Karpas-422 (cell line): Measurements from ENCODE around the gene NFIX. TPM values are rescaled to one million over a fixed set of nuclear protein-coding genes. Genes with fewer than 3 reads are reported as not detected.

ENCODE experiments used
- DNase-seq: peaks from one replicate; pipeline ENCODE4 v3.0.0-alpha.2; 2015
- H2AFZ ChIP-seq: fragments of 200-600 bp; sonication (generic); 2 replicates; pipeline ENCODE4 v1.6.1; 2014; ENCODE audit warnings: antibody characterized with exemption, low read length, mixed read lengths
- H3K27ac ChIP-seq: fragments of 200-600 bp; sonication (generic); 2 replicates; pipeline ENCODE4 v1.5.1; 2014; ENCODE audit warnings: mild to moderate bottlenecking, low read length, moderate library complexity
- H3K27me3 ChIP-seq: fragments of 200-600 bp; sonication (generic); 2 replicates; pipeline ENCODE4 v1.6.1; 2014; ENCODE audit warnings: low read length, mixed read lengths
- H3K36me3 ChIP-seq: fragments of 200-600 bp; sonication (generic); 2 replicates; pipeline ENCODE4 v1.6.1; 2014; ENCODE audit warnings: low read length, mixed read lengths; ENCODE audit not compliant: insufficient read depth
- H3K4me1 ChIP-seq: fragments of 200-600 bp; sonication (generic); 2 replicates; pipeline ENCODE4 v1.6.1; 2014; ENCODE audit warnings: mild to moderate bottlenecking, low read length, mixed read lengths
- H3K4me2 ChIP-seq: fragments of 200-600 bp; sonication (generic); 2 replicates; pipeline ENCODE4 v1.6.1; 2014; ENCODE audit warnings: low read length, low read depth, mild to moderate bottlenecking; ENCODE audit not compliant: poor library complexity, severe bottlenecking
- H3K4me3 ChIP-seq: fragments of 200-600 bp; sonication (generic); 2 replicates; pipeline ENCODE4 v1.5.1; 2014; ENCODE audit warnings: mild to moderate bottlenecking, antibody characterized with exemption, low read length, mixed read lengths
- H3K79me2 ChIP-seq: fragments of 200-600 bp; sonication (generic); 2 replicates; pipeline ENCODE4 v1.6.1; 2014; ENCODE audit warnings: mild to moderate bottlenecking, low read length, mixed read lengths
- H3K9ac ChIP-seq: fragments of 200-600 bp; sonication (generic); 2 replicates; pipeline ENCODE4 v1.6.0; 2014; ENCODE audit warnings: low read length
- H3K9me2 ChIP-seq: fragments of 200-600 bp; sonication (generic), shearing (Covaris generic); replicated peaks from 2 replicates; pipeline ENCODE4 v1.6.0; 2014; ENCODE audit warnings: mild to moderate bottlenecking, low read length, moderate library complexity; ENCODE audit not compliant: insufficient read depth
- H3K9me3 ChIP-seq: fragments of 300-700, 200-600 bp; sonication (generic); 2 replicates; pipeline ENCODE4 v1.6.1; 2014; ENCODE audit warnings: low read length, mixed read lengths
- H4K20me1 ChIP-seq: fragments of 200-600 bp; sonication (generic); 2 replicates; pipeline ENCODE4 v1.6.1; 2014; ENCODE audit warnings: mild to moderate bottlenecking, antibody characterized with exemption, low read length, low read depth; ENCODE audit not compliant: insufficient read depth
- total RNA-seq: library from RNA; depleted of rRNA; stranded (reverse); fragments of >200 nt; shearing (Covaris generic); gene quantifications from 2 replicates; pipeline ENCODE4 v1.2.3, GENCODE V29; 2014; ENCODE audit warnings: low replicate concordance

The NFIX gene
- total RNA-seq, 1 experiment from 2014 or later, result 0.04 TPM

GRCh38 chr19:13095393-13095784 lies 100.1 kb downstream of the NFIX start:
- H3K4me1 ChIP-seq, result peaks cover 41% of the 10 kb centered on the region
- peak overlapping the region; percentile 60 for H3K4me2 ChIP-seq
- peaks cover 5% of the 10 kb centered on the region; the same call in 1 of the 2 replicates for H4K20me1 ChIP-seq
- DNase-seq, result peak; percentile 71
- peak overlapping the region; percentile 47; the same call in 1 of the 2 replicates for H3K4me3 ChIP-seq
- no peaks in the 10 kb centered on the region for H3K27me3 ChIP-seq
- no peaks in the 10 kb centered on the region for H3K9me3 ChIP-seq
- H3K27ac ChIP-seq, result no peak overlapping the region; the same call in 1 of the 2 replicates
- H3K9me2 ChIP-seq, result no peaks in the 10 kb centered on the region
- no peak overlapping the region; the same call in 1 of the 2 replicates for H2AFZ ChIP-seq
- peaks cover 8% of the 10 kb centered on the region for H3K36me3 ChIP-seq
- H3K9ac ChIP-seq, result peak overlapping the region; percentile 45
- no peaks in the 10 kb centered on the region for H3K79me2 ChIP-seq

GRCh38 chr19:13095934-13096927 lies 101.0 kb downstream of the NFIX start:
- Histone ChIP-seq H3K9me2 (no peaks in the 10 kb centered on the region), H3K9me3 (no peaks in the 10 kb centered on the region), H3K4me1 (peaks cover 47% of the 10 kb centered on the region), H3K27ac (no peak overlapping the region; the same call in 1 of the 2 replicates), H3K4me2 (peak overlapping the region; percentile 60), H3K9ac (peak overlapping the region; percentile 45), H3K27me3 (no peaks in the 10 kb centered on the region), H3K4me3 (peak overlapping the region; percentile 47; the same call in 1 of the 2 replicates), H4K20me1 (peaks cover 13% of the 10 kb centered on the region; the same call in 1 of the 2 replicates), H3K36me3 (peaks cover 8% of the 10 kb centered on the region), H2AFZ (peak overlapping the region; percentile 1; the same call in 1 of the 2 replicates), H3K79me2 (no peaks in the 10 kb centered on the region)
- DNase-seq, result peak; percentile 74

- H4K20me1 ChIP-seq, result peaks cover 17% of the 10 kb centered on the region; the same call in 1 of the 2 replicates
- H3K36me3 ChIP-seq, result peaks cover 8% of the 10 kb centered on the region
- H3K9me2 ChIP-seq, result no peaks in the 10 kb centered on the region
- no peak overlapping the region for H3K27ac ChIP-seq
- H3K27me3 ChIP-seq, result no peaks in the 10 kb centered on the region
- no peaks in the 10 kb centered on the region for H3K9me3 ChIP-seq
- H3K4me2 ChIP-seq, result no peak overlapping the region
- peaks cover 7% of the 10 kb centered on the region for H3K79me2 ChIP-seq
- peaks cover 55% of the 10 kb centered on the region for H3K4me1 ChIP-seq
- no peak overlapping the region for H3K9ac ChIP-seq
- H2AFZ ChIP-seq, result no peak overlapping the region
- peak; percentile 57 for DNase-seq
- H3K4me3 ChIP-seq, result no peak overlapping the region
Observed at GRCh38 chr19:13097033-13097462, 101.8 kb downstream of the NFIX start.

- DNase-seq, result peak; percentile 73
- Histone ChIP-seq H3K79me2 (peaks cover 10% of the 10 kb centered on the region), H3K27ac (no peak overlapping the region), H4K20me1 (peaks cover 17% of the 10 kb centered on the region; the same call in 1 of the 2 replicates), H3K9ac (no peak overlapping the region), H3K36me3 (peaks cover 8% of the 10 kb centered on the region), H3K9me2 (no peaks in the 10 kb centered on the region), H3K9me3 (no peaks in the 10 kb centered on the region), H3K4me2 (no peak overlapping the region), H3K4me1 (peaks cover 60% of the 10 kb centered on the region), H3K27me3 (no peaks in the 10 kb centered on the region), H2AFZ (no peak overlapping the region), H3K4me3 (no peak overlapping the region)
Observed at GRCh38 chr19:13097463-13098258, 102.4 kb downstream of the NFIX start.

- Histone ChIP-seq H3K4me2 (no peak overlapping the region), H2AFZ (no peak overlapping the region), H3K79me2 (peaks cover 10% of the 10 kb centered on the region), H3K9ac (no peak overlapping the region), H3K27ac (no peak overlapping the region), H4K20me1 (peaks cover 17% of the 10 kb centered on the region; the same call in 1 of the 2 replicates), H3K36me3 (peaks cover 8% of the 10 kb centered on the region), H3K9me3 (no peaks in the 10 kb centered on the region), H3K4me3 (no peak overlapping the region), H3K4me1 (peaks cover 67% of the 10 kb centered on the region), H3K27me3 (no peaks in the 10 kb centered on the region), H3K9me2 (no peaks in the 10 kb centered on the region)
- DNase-seq, result peak; percentile 71
Observed at GRCh38 chr19:13098277-13099072, 103.2 kb downstream of the NFIX start.

- no peak overlapping the region for H2AFZ ChIP-seq
- H3K4me3 ChIP-seq, result no peak overlapping the region
- H3K9ac ChIP-seq, result no peak overlapping the region
Observed at GRCh38 chr19:13099073-13099999, 104.1 kb downstream of the NFIX start.

More at GRCh38 chr19:13099073-13099999, 104.1 kb downstream of the NFIX start:
- Histone ChIP-seq H4K20me1 (peaks cover 17% of the 10 kb centered on the region; the same call in 1 of the 2 replicates), H3K36me3 (peaks cover 8% of the 10 kb centered on the region), H3K9me2 (no peaks in the 10 kb centered on the region), H3K79me2 (peaks cover 10% of the 10 kb centered on the region), H3K27me3 (no peaks in the 10 kb centered on the region), H3K4me2 (no peak overlapping the region), H3K27ac (no peak overlapping the region), H3K4me1 (peaks cover 71% of the 10 kb centered on the region), H3K9me3 (no peaks in the 10 kb centered on the region)
- DNase-seq, result no peak
